Fibroblast of lung (primary cell): Measurements from ENCODE around the gene LIN52. TPM values are rescaled to one million over a fixed set of nuclear protein-coding genes. Genes with fewer than 3 reads are reported as not detected.

Experiments used
- DNase-seq, 2 donors: peaks; one replicate each; pipeline versions ENCODE4 v3.0.0 to v3.0.0-alpha.2; 2010; ENCODE audit warnings: low read depth in 2 of 2
- H2AFZ ChIP-seq: 2 replicates; pipeline ENCODE4 v1.5.1; 2012; ENCODE audit warnings: low read length, control low read depth, inconsistent platforms
- H3K27ac ChIP-seq: 2 replicates; pipeline ENCODE4 v1.5.1; 2011; ENCODE audit warnings: low read length, control low read depth; ENCODE audit not compliant: insufficient read depth
- H3K27me3 ChIP-seq: 2 replicates; pipeline ENCODE4 v1.5.1; 2011; ENCODE audit warnings: mild to moderate bottlenecking, low read length; ENCODE audit not compliant: control insufficient read depth, insufficient read depth
- H3K36me3 ChIP-seq: 2 replicates; pipeline ENCODE4 v1.5.1; 2011; ENCODE audit warnings: low read length; ENCODE audit not compliant: control insufficient read depth, insufficient read depth
- H3K4me1 ChIP-seq: 2 replicates; pipeline ENCODE4 v1.5.1; 2011; ENCODE audit warnings: low read length; ENCODE audit not compliant: control insufficient read depth, insufficient read depth; ENCODE audit errors: extremely low read depth
- H3K4me2 ChIP-seq: 2 replicates; pipeline ENCODE4 v1.5.1; 2011; ENCODE audit warnings: low read length, control low read depth; ENCODE audit not compliant: insufficient read depth; ENCODE audit errors: extremely low read depth
- H3K4me3 ChIP-seq, 4 experiments: fragments of 200-600 bp in 1 of 4; sonication (generic) in 1 of 4; replicated peaks in 1 of 4; 2 replicates each; pipeline ENCODE4 v1.5.1; 2011 to 2016; ENCODE audit warnings: low read length in 4 of 4, low read depth in 3 of 4, mild to moderate bottlenecking in 3 of 4, control low read depth in 2 of 4, inconsistent platforms in 1 of 4, mixed read lengths in 1 of 4; ENCODE audit not compliant: insufficient read depth in 1 of 4; ENCODE audit errors: control extremely low read depth in 1 of 4
- H3K79me2 ChIP-seq: 2 replicates; pipeline ENCODE4 v1.5.1; 2012; ENCODE audit warnings: mild to moderate bottlenecking, low read length, inconsistent platforms; ENCODE audit not compliant: control insufficient read depth, insufficient read depth
- H3K9ac ChIP-seq: 2 replicates; pipeline ENCODE4 v1.5.1; 2011; ENCODE audit warnings: mild to moderate bottlenecking, low read length, control low read depth; ENCODE audit not compliant: insufficient read depth
- H3K9me3 ChIP-seq: 2 replicates; pipeline ENCODE4 v1.5.1; 2012; ENCODE audit warnings: low read depth, low read length; ENCODE audit not compliant: control insufficient read depth, insufficient read depth
- H4K20me1 ChIP-seq: 2 replicates; pipeline ENCODE4 v1.5.1; 2011; ENCODE audit warnings: low read length; ENCODE audit not compliant: control insufficient read depth, insufficient read depth; ENCODE audit errors: extremely low read depth
- CTCF ChIP-seq, 2 donors: IDR thresholded peaks in 1 of 2; conservative IDR thresholded peaks in 1 of 2; 1 replicate in 1 of 2; 2 replicates in 1 of 2; pipeline ENCODE4 v1.5.1; 2011 to 2012; ENCODE audit warnings: low read length in 2 of 2, control low read depth in 1 of 2, inconsistent platforms in 1 of 2, low read depth in 1 of 2, mild to moderate bottlenecking in 1 of 2
- EZH2 ChIP-seq: IDR thresholded peaks from 2 replicates; pipeline ENCODE4 v1.5.1; 2012; ENCODE audit warnings: low read length, control low read depth, mild to moderate bottlenecking; ENCODE audit errors: missing control alignments
- polyA plus RNA-seq, 2 donors: library from polyadenylated mRNA; depleted of rRNA in 1 of 2; stranded (reverse) in 1 of 2; unstranded in 1 of 2; fragments of >200 nt; gene quantifications; 2 replicates each; pipeline ENCODE4 v1.2.1, GENCODE V29; 2011 to 2012; ENCODE audit warnings: missing spikeins in 1 of 2
- total RNA-seq: library from RNA; depleted of rRNA; stranded (reverse); fragments of >200 nt; gene quantifications from 2 replicates; pipeline ENCODE4 v1.2.1, GENCODE V29; 2014

Gene LIN52
- total and polyA plus RNA-seq, 2 donors (not counting 1 experiment from before 2014, with no cell fraction given): 7.5 to 11.9 TPM

DNA sequence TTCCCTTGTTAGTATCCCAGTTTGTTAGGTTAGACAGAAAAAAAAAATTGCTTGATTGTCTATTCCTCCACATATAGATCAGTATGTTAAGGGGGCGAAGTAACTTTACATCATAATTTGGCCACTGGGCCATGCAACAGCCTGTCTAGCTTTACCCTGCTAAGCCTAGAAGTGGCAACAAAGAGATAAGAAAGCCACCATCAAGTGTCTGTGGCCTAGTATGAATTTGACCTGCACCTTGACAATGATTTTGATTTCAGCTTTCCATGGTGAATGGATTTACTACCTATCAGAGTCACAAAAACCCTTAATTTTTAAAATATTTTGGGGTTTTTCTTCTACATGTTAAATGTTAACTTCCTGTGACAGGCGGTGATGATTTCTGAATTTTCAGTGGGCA, 63.9 kb downstream of the LIN52 start:
- Histone ChIP-seq H3K4me1 (no peaks in the 10 kb centered on the region), H2AFZ (no peak overlapping the region), H3K27ac (no peak overlapping the region), H3K4me3 (no peak overlapping the region), H3K4me2 (no peak overlapping the region), H3K27me3 (no peaks in the 10 kb centered on the region), H3K9me3 (no peaks in the 10 kb centered on the region), H3K79me2 (no peaks in the 10 kb centered on the region), H4K20me1 (no peaks in the 10 kb centered on the region), H3K9ac (no peak overlapping the region), H3K36me3 (no peaks in the 10 kb centered on the region)
- TF ChIP-seq CTCF (conservative IDR thresholded peaks at IDR 0.05 in 1 of 2, IDR thresholded peaks at IDR 0.05 in 1 of 2; ENCODE audit: low read depth in 1 of 2, low read length in 2 of 2) (no peak), EZH2 (no peak)
- no peak for DNase-seq

- TF ChIP-seq CTCF (conservative IDR thresholded peaks at IDR 0.05 in 1 of 2, IDR thresholded peaks at IDR 0.05 in 1 of 2; ENCODE audit: low read depth in 1 of 2, low read length in 2 of 2) (no peak), EZH2 (no peak)
- no peaks in the 10 kb centered on the region for H3K27me3 ChIP-seq
- no peak overlapping the region for H3K4me3 ChIP-seq
- no peak overlapping the region for H3K27ac ChIP-seq
- no peak overlapping the region for H3K4me2 ChIP-seq
- H3K9me3 ChIP-seq: no peaks in the 10 kb centered on the region
- no peak overlapping the region for H3K9ac ChIP-seq
- no peak overlapping the region for H2AFZ ChIP-seq
- H4K20me1 ChIP-seq: no peaks in the 10 kb centered on the region
- H3K4me1 ChIP-seq: no peaks in the 10 kb centered on the region
- no peak for DNase-seq
- no peaks in the 10 kb centered on the region for H3K79me2 ChIP-seq
- H3K36me3 ChIP-seq: no peaks in the 10 kb centered on the region
Observed at GRCh38 chr14:74155287-74155686, 70.5 kb downstream of the LIN52 start.

- H4K20me1 ChIP-seq: no peaks in the 10 kb centered on the region
- no peak overlapping the region for H3K4me2 ChIP-seq
- DNase-seq: no peak
- no peak for TF ChIP-seq EZH2
- no peak for TF ChIP-seq CTCF (conservative IDR thresholded peaks at IDR 0.05 in 1 of 2, IDR thresholded peaks at IDR 0.05 in 1 of 2; ENCODE audit: low read depth in 1 of 2, low read length in 2 of 2)
- H3K27ac ChIP-seq: no peak overlapping the region
- H3K36me3 ChIP-seq: no peaks in the 10 kb centered on the region
- H3K27me3 ChIP-seq: no peaks in the 10 kb centered on the region
- no peaks in the 10 kb centered on the region for H3K79me2 ChIP-seq
- H3K4me3 ChIP-seq: no peak overlapping the region
- H3K9ac ChIP-seq: no peak overlapping the region
- H2AFZ ChIP-seq: no peak overlapping the region
- no peaks in the 10 kb centered on the region for H3K4me1 ChIP-seq
- H3K9me3 ChIP-seq: no peaks in the 10 kb centered on the region
Observed at GRCh38 chr14:74155749-74156148, 71.0 kb downstream of the LIN52 start.
